Trophoblast cell (in vitro differentiated cells and primary cell): Measurements from ENCODE around the gene C9orf153.
A peak's percentile ranks its signal among the peaks of the same experiment; 100 is the strongest.

Experiments used
- DNase-seq, 2 donors: peaks; one replicate each; pipeline ENCODE4 v3.0.0-alpha.2; 2016
- H2AFZ ChIP-seq: 2 replicates; pipeline ENCODE4 v1.6.1; 2013; ENCODE audit warnings: low read length, moderate library complexity, mild to moderate bottlenecking; ENCODE audit not compliant: insufficient read depth, poor library complexity
- H2AK5ac ChIP-seq: 2 replicates; pipeline ENCODE4 v1.6.1; 2013; ENCODE audit warnings: mild to moderate bottlenecking, low read length
- H2BK120ac ChIP-seq: 2 replicates; pipeline ENCODE4 v1.6.1; 2013; ENCODE audit warnings: low read length, mild to moderate bottlenecking, moderate library complexity; ENCODE audit not compliant: insufficient read depth, poor library complexity
- H2BK12ac ChIP-seq: 2 replicates; pipeline ENCODE4 v1.6.1; 2013; ENCODE audit warnings: mild to moderate bottlenecking, low read length, moderate library complexity
- H2BK5ac ChIP-seq: 2 replicates; pipeline ENCODE4 v1.6.1; 2013; ENCODE audit warnings: low read length, low read depth, moderate library complexity, mild to moderate bottlenecking; ENCODE audit not compliant: poor library complexity
- H3K14ac ChIP-seq: 2 replicates; pipeline ENCODE4 v1.6.1; 2013; ENCODE audit warnings: mild to moderate bottlenecking, low read length
- H3K18ac ChIP-seq: 2 replicates; pipeline ENCODE4 v1.6.1; 2013; ENCODE audit warnings: mild to moderate bottlenecking, low read length
- H3K23ac ChIP-seq: 2 replicates; pipeline ENCODE4 v1.6.1; 2013; ENCODE audit warnings: low read length
- H3K27ac ChIP-seq: 2 replicates; pipeline ENCODE4 v1.5.1; 2013; ENCODE audit warnings: low read depth, mild to moderate bottlenecking, inconsistent platforms, low read length, moderate library complexity
- H3K27me3 ChIP-seq: 2 replicates; pipeline ENCODE4 v1.6.1; 2013; ENCODE audit warnings: inconsistent platforms, mild to moderate bottlenecking, low read length, moderate library complexity; ENCODE audit not compliant: insufficient read depth
- H3K36me3 ChIP-seq, 2 experiments: 1 replicate in 1 of 2; 2 replicates in 1 of 2; pipeline ENCODE4 v1.6.1; 2013; ENCODE audit warnings: low read length in 2 of 2, mild to moderate bottlenecking in 2 of 2, moderate library complexity in 1 of 2; ENCODE audit not compliant: insufficient read depth in 2 of 2, control insufficient read depth in 1 of 2
- H3K4ac ChIP-seq: 2 replicates; pipeline ENCODE4 v1.6.1; 2013; ENCODE audit warnings: low read depth, mild to moderate bottlenecking, low read length, moderate library complexity
- H3K4me1 ChIP-seq, 2 experiments: 1 replicate in 1 of 2; 2 replicates in 1 of 2; pipeline ENCODE4 v1.6.1; 2013; ENCODE audit warnings: low read length in 2 of 2, mild to moderate bottlenecking in 2 of 2, moderate library complexity in 1 of 2; ENCODE audit not compliant: insufficient read depth in 2 of 2, control insufficient read depth in 1 of 2
- H3K4me2 ChIP-seq: 2 replicates; pipeline ENCODE4 v1.6.1; 2013; ENCODE audit warnings: inconsistent platforms, mild to moderate bottlenecking, low read length, moderate library complexity
- H3K4me3 ChIP-seq: 2 replicates; pipeline ENCODE4 v1.5.1; 2013; ENCODE audit warnings: mild to moderate bottlenecking, low read depth, low read length, inconsistent platforms
- H3K79me1 ChIP-seq: one replicate; pipeline ENCODE4 v1.6.1; 2013; ENCODE audit warnings: low read length
- H3K79me2 ChIP-seq: 2 replicates; pipeline ENCODE4 v1.6.1; 2013; ENCODE audit warnings: low read length, mild to moderate bottlenecking; ENCODE audit not compliant: control insufficient read depth, insufficient read depth, poor library complexity
- H3K9ac ChIP-seq: 2 replicates; pipeline ENCODE4 v1.6.1; 2013; ENCODE audit warnings: mild to moderate bottlenecking, low read length
- H3K9me3 ChIP-seq: 2 replicates; pipeline ENCODE4 v1.6.1; 2013; ENCODE audit warnings: low read depth, mild to moderate bottlenecking, control low read depth, inconsistent platforms, low read length; ENCODE audit not compliant: insufficient read depth
- H4K12ac ChIP-seq: 2 replicates; pipeline ENCODE4 v1.6.1; 2013; ENCODE audit warnings: low read depth, mild to moderate bottlenecking, low read length, moderate library complexity
- H4K8ac ChIP-seq: 2 replicates; pipeline ENCODE4 v1.6.1; 2013; ENCODE audit warnings: low read depth, mild to moderate bottlenecking, low read length, moderate library complexity
- H4K91ac ChIP-seq: one replicate; pipeline ENCODE4 v1.6.1; 2013; ENCODE audit warnings: low read depth, mild to moderate bottlenecking, low read length, moderate library complexity
- WGBS: extraction: QIAGEN DNeasy Blood & Tissue Kit; methylation state at CpG from one replicate; pipeline ENCODE4 v1.1.7; 2013; ENCODE audit warnings: missing lambda C conversion rate; ENCODE audit not compliant: insufficient read length, insufficient coverage; ENCODE audit errors: extremely low coverage; 5-methylcytosine and 5-hydroxymethylcytosine counted together

Gene C9orf153

GRCh38 chr9:86279839-86280238 is 20.4 kb upstream of the C9orf153 start:
- H3K18ac ChIP-seq, result no peak overlapping the region
- peak overlapping the region; percentile 43 for H3K23ac ChIP-seq
- no peak overlapping the region for H2AFZ ChIP-seq
- no peak overlapping the region for H4K12ac ChIP-seq
- H2BK12ac ChIP-seq, result no peak overlapping the region
- H2BK5ac ChIP-seq, result no peak overlapping the region
- H3K9me3 ChIP-seq, result peaks cover 1% of the 10 kb centered on the region
- H3K27ac ChIP-seq, result no peak overlapping the region
- H3K36me3 ChIP-seq, result peaks cover 2 to 5% of the 10 kb centered on the region in 2 experiments
- WGBS, result no CpG with 5 or more reads among the region's 3 CpGs
- peaks cover 2 to 7% of the 10 kb centered on the region in 2 experiments for H3K4me1 ChIP-seq
- H3K14ac ChIP-seq, result no peak overlapping the region
- H3K79me2 ChIP-seq, result peaks cover 7% of the 10 kb centered on the region
- H4K91ac ChIP-seq, result no peak overlapping the region
- no peak overlapping the region for H3K4me2 ChIP-seq
- H3K27me3 ChIP-seq, result no peaks in the 10 kb centered on the region
- H3K4me3 ChIP-seq, result no peak overlapping the region
- peaks cover 7% of the 10 kb centered on the region for H3K79me1 ChIP-seq
- H2AK5ac ChIP-seq, result no peak overlapping the region
- no peak for DNase-seq
- H3K4ac ChIP-seq, result peak overlapping the region; percentile 47
- H3K9ac ChIP-seq, result no peak overlapping the region
- H4K8ac ChIP-seq, result no peak overlapping the region
- H2BK120ac ChIP-seq, result no peak overlapping the region

- Histone ChIP-seq H4K8ac (no peak overlapping the region), H2BK12ac (no peak overlapping the region), H3K79me2 (peaks cover 5% of the 10 kb centered on the region), H3K4me1 (peaks cover 2 to 3% of the 10 kb centered on the region in 2 experiments), H3K27ac (no peak overlapping the region), H2AK5ac (no peak overlapping the region), H3K4me3 (no peak overlapping the region), H3K36me3 (peaks cover 4 to 8% of the 10 kb centered on the region in 2 experiments), H3K4me2 (no peak overlapping the region), H4K12ac (no peak overlapping the region), H2BK5ac (no peak overlapping the region), H3K4ac (no peak overlapping the region), H2BK120ac (no peak overlapping the region), H2AFZ (no peak overlapping the region), H3K9ac (no peak overlapping the region), H3K23ac (no peak overlapping the region), H3K9me3 (no peaks in the 10 kb centered on the region), H3K27me3 (no peaks in the 10 kb centered on the region), H3K18ac (no peak overlapping the region), H4K91ac (no peak overlapping the region), H3K79me1 (peaks cover 3% of the 10 kb centered on the region), H3K14ac (no peak overlapping the region)
- no peak for DNase-seq
- WGBS, result no CpG with 5 or more reads among the region's 1 CpG
Observed at GRCh38 chr9:86277072-86277471, 17.6 kb upstream of the C9orf153 start.

- WGBS, result no CpG with 5 or more reads among the region's 3 CpGs
- Histone ChIP-seq H3K4me3 (no peak overlapping the region), H3K79me2 (peaks cover 2% of the 10 kb centered on the region), H3K27me3 (no peaks in the 10 kb centered on the region), H2BK120ac (no peak overlapping the region), H2AFZ (no peak overlapping the region), H3K4me2 (no peak overlapping the region), H3K4ac (no peak overlapping the region), H3K9me3 (no peaks in the 10 kb centered on the region), H4K8ac (no peak overlapping the region), H4K91ac (no peak overlapping the region), H2BK5ac (no peak overlapping the region), H3K14ac (no peak overlapping the region), H3K27ac (no peak overlapping the region), H3K79me1 (no peaks in the 10 kb centered on the region), H4K12ac (no peak overlapping the region), H3K36me3 (peaks cover 4 to 13% of the 10 kb centered on the region in 2 experiments), H3K23ac (no peak overlapping the region), H3K18ac (no peak overlapping the region), H3K4me1 (peaks cover 2 to 3% of the 10 kb centered on the region in 2 experiments), H3K9ac (no peak overlapping the region), H2AK5ac (no peak overlapping the region), H2BK12ac (no peak overlapping the region)
- no peak for DNase-seq
Observed at GRCh38 chr9:86275962-86276361, 16.5 kb upstream of the C9orf153 start.

DNA sequence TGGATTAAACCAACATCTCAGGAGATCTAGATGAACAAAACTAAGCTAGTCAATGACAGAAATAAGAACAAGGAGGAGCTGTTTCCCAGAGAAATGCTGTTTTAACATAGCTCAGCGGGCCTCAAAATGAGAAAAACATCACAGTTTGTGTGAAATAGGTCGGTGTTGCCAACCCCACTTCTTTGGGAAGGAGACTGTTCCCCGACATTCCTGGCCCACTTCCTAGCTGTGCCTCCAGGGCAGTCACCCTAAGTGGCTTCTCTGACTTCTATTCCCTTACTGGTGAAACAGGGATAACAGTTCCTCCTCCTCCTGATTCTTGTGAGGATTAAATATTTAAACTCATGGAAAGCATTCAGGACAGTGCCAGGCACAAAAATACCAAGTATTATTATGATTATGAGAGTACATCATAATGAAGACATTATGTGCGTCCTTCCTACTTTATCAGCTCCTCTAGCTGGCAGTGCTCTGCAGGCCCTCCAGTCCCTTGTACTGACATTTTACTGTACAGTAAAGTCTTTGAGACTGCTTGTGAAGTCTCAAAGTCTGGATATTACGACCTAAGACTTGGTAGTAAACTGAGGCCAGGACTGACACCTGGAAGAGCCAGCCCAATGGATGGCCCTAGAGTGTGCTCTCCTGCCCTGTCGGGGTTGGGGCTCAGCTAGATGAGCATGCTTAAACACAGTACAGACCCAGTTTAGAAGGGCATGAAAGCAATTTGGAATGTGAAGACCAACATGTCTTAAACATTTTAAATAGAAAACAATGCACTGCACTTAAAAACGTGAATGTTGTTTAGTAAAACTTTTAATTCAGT is 15.6 kb upstream of the C9orf153 start:
- Histone ChIP-seq H2AFZ (no peak overlapping the region), H3K18ac (no peak overlapping the region), H3K4me2 (no peak overlapping the region), H3K23ac (no peak overlapping the region), H3K4ac (no peak overlapping the region), H2AK5ac (no peak overlapping the region), H3K14ac (no peak overlapping the region), H4K91ac (no peak overlapping the region), H3K9me3 (no peaks in the 10 kb centered on the region), H3K36me3 (peaks cover 2 to 10% of the 10 kb centered on the region in 2 experiments), H3K4me3 (no peak overlapping the region), H3K27me3 (no peaks in the 10 kb centered on the region), H3K9ac (no peak overlapping the region), H3K27ac (no peak overlapping the region), H4K12ac (no peak overlapping the region), H3K79me2 (no peaks in the 10 kb centered on the region), H2BK120ac (no peak overlapping the region), H2BK5ac (no peak overlapping the region), H2BK12ac (no peak overlapping the region), H3K79me1 (no peaks in the 10 kb centered on the region), H4K8ac (no peak overlapping the region), H3K4me1 (no peaks in the 10 kb centered on the region)
- no peak for DNase-seq
- no CpG with 5 or more reads among the region's 7 CpGs for WGBS
